GM12864 (cell line): ENCODE data around the gene IRGQ.

Experiments used
- DNase-seq: peaks from one replicate; pipeline ENCODE4 v3.0.0-alpha.2; 2011; ENCODE audit warnings: low read depth
- H3K4me3 ChIP-seq: 2 replicates; pipeline ENCODE4 v1.5.1; 2011; ENCODE audit warnings: mild to moderate bottlenecking, low read depth, low read length, control low read depth
- TF ChIP-seq, protein P1 (sequence below): IDR thresholded peaks from 2 replicates; pipeline ENCODE4 v1.5.1; 2011; ENCODE audit warnings: low read depth, mild to moderate bottlenecking, moderate library complexity, low read length, control low read depth, inconsistent platforms; ENCODE audit errors: missing control alignments

Gene IRGQ

GRCh38 chr19:43581467-43581866 is 14.5 kb downstream of the IRGQ start:
- DNase-seq, result no peak
- TF ChIP-seq, protein P1, sequence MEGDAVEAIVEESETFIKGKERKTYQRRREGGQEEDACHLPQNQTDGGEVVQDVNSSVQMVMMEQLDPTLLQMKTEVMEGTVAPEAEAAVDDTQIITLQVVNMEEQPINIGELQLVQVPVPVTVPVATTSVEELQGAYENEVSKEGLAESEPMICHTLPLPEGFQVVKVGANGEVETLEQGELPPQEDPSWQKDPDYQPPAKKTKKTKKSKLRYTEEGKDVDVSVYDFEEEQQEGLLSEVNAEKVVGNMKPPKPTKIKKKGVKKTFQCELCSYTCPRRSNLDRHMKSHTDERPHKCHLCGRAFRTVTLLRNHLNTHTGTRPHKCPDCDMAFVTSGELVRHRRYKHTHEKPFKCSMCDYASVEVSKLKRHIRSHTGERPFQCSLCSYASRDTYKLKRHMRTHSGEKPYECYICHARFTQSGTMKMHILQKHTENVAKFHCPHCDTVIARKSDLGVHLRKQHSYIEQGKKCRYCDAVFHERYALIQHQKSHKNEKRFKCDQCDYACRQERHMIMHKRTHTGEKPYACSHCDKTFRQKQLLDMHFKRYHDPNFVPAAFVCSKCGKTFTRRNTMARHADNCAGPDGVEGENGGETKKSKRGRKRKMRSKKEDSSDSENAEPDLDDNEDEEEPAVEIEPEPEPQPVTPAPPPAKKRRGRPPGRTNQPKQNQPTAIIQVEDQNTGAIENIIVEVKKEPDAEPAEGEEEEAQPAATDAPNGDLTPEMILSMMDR, result no peak
- peak overlapping the region; percentile 13 for H3K4me3 ChIP-seq

DNA sequence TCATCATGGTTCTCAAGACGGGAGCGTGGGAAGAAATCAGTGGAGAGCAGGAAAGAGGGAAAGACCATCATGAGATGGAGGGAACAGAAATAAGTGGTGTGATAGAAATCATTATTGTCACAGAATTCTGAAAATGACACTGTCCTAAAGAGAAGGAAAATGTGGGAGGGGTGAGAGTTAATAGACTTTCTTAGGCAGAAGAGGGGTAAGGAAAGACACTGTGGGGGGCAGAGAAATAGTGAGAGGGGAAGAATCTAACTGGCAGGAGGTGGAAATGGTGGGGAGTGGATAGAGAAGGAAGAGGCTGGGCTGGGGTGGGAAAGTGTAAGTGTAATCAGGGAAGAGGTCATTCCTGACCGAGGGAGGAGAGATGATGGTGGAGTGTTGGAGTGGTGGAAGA is 17.1 kb downstream of the IRGQ start:
- H3K4me3 ChIP-seq, result no peak overlapping the region
- TF ChIP-seq, protein P1, result no peak
- DNase-seq, result no peak

- no peak for DNase-seq
- peak overlapping the region; percentile 35 for H3K4me3 ChIP-seq
- TF ChIP-seq, protein P1, result no peak
Observed at GRCh38 chr19:43575955-43576878, 19.7 kb downstream of the IRGQ start.

- TF ChIP-seq, protein P1, result no peak
- peak; percentile 94 for DNase-seq
- H3K4me3 ChIP-seq, result peak within 1 kb of the TSS; percentile 80
Observed at GRCh38 chr19:43575156-43575950, 20.6 kb downstream of the IRGQ start, which contains the start of the genes PINLYP and XRCC1. Gene PINLYP (plus strand): TSS chr19:43575801. CDS start chr19:43577192, 1,391 bp downstream. Gene XRCC1 (minus strand): TSS chr19:43575527. CDS start chr19:43575458, 69 bp downstream.

DNA sequence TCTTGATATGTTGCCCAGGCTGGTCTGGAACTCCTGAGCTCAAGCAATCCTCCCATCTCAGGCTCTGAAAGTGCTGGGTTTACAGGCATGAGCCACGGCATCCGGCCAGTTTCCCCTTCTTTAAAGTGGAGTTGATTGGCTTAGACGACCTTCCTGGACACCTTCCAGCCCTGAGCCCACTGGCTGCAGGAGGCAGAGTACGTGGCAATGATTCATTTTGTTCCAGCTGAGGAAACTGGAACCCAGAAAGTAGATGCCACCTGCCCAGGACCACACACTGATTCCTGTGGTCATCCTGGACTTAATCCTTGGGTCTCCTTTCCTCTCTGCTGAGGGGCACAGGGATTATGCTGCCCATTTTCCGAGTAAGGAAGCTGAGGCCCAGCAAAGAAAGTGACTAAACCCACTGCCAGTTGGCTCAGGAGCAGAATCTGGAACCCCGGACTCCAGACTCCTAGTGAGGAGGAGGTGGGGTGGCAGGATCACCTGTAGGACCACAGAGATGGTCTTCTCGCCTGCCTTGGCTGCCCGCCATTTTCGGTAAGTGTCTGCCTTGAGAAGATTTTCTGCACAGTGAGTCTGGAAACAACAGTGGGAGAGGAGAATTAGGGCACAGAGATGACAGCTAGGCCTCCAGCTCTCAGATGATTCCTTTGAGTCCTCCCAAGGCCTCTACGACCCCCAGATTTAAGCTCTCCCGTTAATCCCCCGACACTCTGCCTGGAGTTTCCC is 21.3 kb downstream of the IRGQ start:
- TF ChIP-seq, protein P1, result no peak
- peak overlapping the region; percentile 80 for H3K4me3 ChIP-seq
- no peak for DNase-seq

GRCh38 chr19:43572171-43572588 is 23.8 kb downstream of the IRGQ start:
- DNase-seq, result no peak
- no peak overlapping the region for H3K4me3 ChIP-seq
- TF ChIP-seq, protein P1, result no peak
